Measurements from ENCODE around the gene IMPDH2. TPM values are rescaled to one million over a fixed set of nuclear protein-coding genes. Genes with fewer than 3 reads are reported as not detected.

IMPDH2 gene
- total and polyA plus RNA-seq, 10 of the 15 experiments (the other 5 are each of a cell fraction or from before 2014, with no cell fraction given): 190 to 424 (median 345) TPM

GRCh38 chr3:49015765-49016164 lies 13.4 kb downstream of the IMPDH2 start:
- intact Hi-C loops (cut with micrococcal nuclease; ENCODE audit: unreplicated experiment): loop anchor here (2.0 kb wide), 1 partner anchor 27 kb away; no protein-coding TSS in a partner anchor

GRCh38 chr3:49015072-49015471 lies 14.1 kb downstream of the IMPDH2 start:
- Histone ChIP-seq H3K27me3 (replicated peaks in 1 of 2; ENCODE audit: control insufficient read depth in 2 of 2, insufficient read depth in 2 of 2, low read length in 1 of 2) (no peaks in the 10 kb centered on the region), H3K27ac (ENCODE audit: control insufficient read depth, insufficient read depth) (no peak overlapping the region), H2AFZ (ENCODE audit: control insufficient read depth, low read depth, low read length) (no peak overlapping the region), H3K4me2 (ENCODE audit: control insufficient read depth, insufficient read depth) (no peak overlapping the region), H3K9ac (ENCODE audit: control insufficient read depth, insufficient read depth, low read length) (no peak overlapping the region), H3K4me3 (no peak overlapping the region), H3K4me1 (ENCODE audit: control insufficient read depth, insufficient read depth, low read length) (peaks cover 5% of the 10 kb centered on the region; the same call in 1 of the 2 replicates), H3K9me3 (replicated peaks; ENCODE audit: control insufficient read depth, insufficient read depth, low read length) (no peaks in the 10 kb centered on the region), H4K20me1 (ENCODE audit: control insufficient read depth, insufficient read depth) (0 out of 2 replicates have a peak, but pooled peaks cover 3% of the 10 kb centered on the region), H3K79me2 (ENCODE audit: control insufficient read depth, insufficient read depth, low read length) (peaks cover 16% of the 10 kb centered on the region), H3K36me3 (ENCODE audit: control insufficient read depth in 2 of 2, insufficient read depth in 2 of 2, low read length in 1 of 2) (peaks cover 24 to 30% of the 10 kb centered on the region in 2 experiments)
- TF ChIP-seq MYB (IDR thresholded peaks at IDR 0.05; ENCODE audit: borderline replicate concordance, low read depth, low read length) (no peak), MEF2A (IDR thresholded peaks at IDR 0.05; ENCODE audit: insufficient read depth, low read depth, low read length) (no peak), CHD1 (IDR thresholded peaks at IDR 0.05; ENCODE audit: low read depth, low read length) (no peak), DPF2 (IDR thresholded peaks at IDR 0.05) (no peak), ASH2L (IDR thresholded peaks at IDR 0.05; ENCODE audit: borderline replicate concordance, low read depth) (no peak)
- FAIRE-seq (no peak), DNase-seq (ENCODE audit: low read depth, low spot score) (no peak), ATAC-seq (no peak)
- ChIA-PET CTCF (interaction anchor here (1.6 to 3.3 kb wide), 2 partner anchors 19 to 26 kb away, joined by 6 to 21 read pairs; partner anchors contain the start of gene P4HTM), RAD21 (ENCODE audit: unreplicated experiment) (no interaction called here), SMC1A (ENCODE audit: uncharacterized antibody, unreplicated experiment) (interaction anchor here (1.0 kb wide), 1 partner anchor 27 kb away, joined by 3 read pairs; no protein-coding TSS in a partner anchor), POLR2A (interaction anchor here (1.0 kb wide), 1 partner anchor 27 kb away, joined by 3 read pairs; no protein-coding TSS in a partner anchor)
- in situ Hi-C loops (cut with MboI): no loop called here
- intact Hi-C loops (cut with micrococcal nuclease; ENCODE audit: unreplicated experiment): loop anchor here (2.0 kb wide), 1 partner anchor 26 kb away; no protein-coding TSS in a partner anchor
- BruUV-seq (replicated peaks): no TSS peak
- 96% methylated on average over 8 of the region's 8 CpGs for WGBS (ENCODE audit: insufficient coverage, insufficient replicate concordance, low lambda C conversion rate, missing lambda C conversion rate)

More at GRCh38 chr3:49015765-49016164, 13.4 kb downstream of the IMPDH2 start:
- H3K79me2 ChIP-seq (ENCODE audit: control insufficient read depth, insufficient read depth, low read length): peaks cover 21% of the 10 kb centered on the region
- no peak for DNase-seq (ENCODE audit: low read depth, low spot score)
- TSS peak; percentile 56 for BruUV-seq (replicated peaks)
- H3K27ac ChIP-seq (ENCODE audit: control insufficient read depth, insufficient read depth): no peak overlapping the region
- FAIRE-seq: no peak
- ChIA-PET SMC1A (ENCODE audit: uncharacterized antibody, unreplicated experiment) (interaction anchor here (1.3 kb wide), 1 partner anchor 28 kb away, joined by 3 read pairs; no protein-coding TSS in a partner anchor), CTCF (interaction anchor here (3.3 kb wide), 1 partner anchor 26 kb away, joined by 21 read pairs; the partner anchor contains the start of gene P4HTM), RAD21 (ENCODE audit: unreplicated experiment) (no interaction called here), POLR2A (no interaction called here)
- TF ChIP-seq POLR2AphosphoS2 (IDR thresholded peaks at IDR 0.05; ENCODE audit: low read depth, low read length) (peak; percentile 4; the same call in 1 of the 2 replicates), POLR2AphosphoS5 (IDR thresholded peaks at IDR 0.05; ENCODE audit: low read length) (no peak)
- WGBS (ENCODE audit: insufficient coverage, insufficient replicate concordance, low lambda C conversion rate, missing lambda C conversion rate): 97% methylated on average over 6 of the region's 6 CpGs
- in situ Hi-C loops (cut with MboI): no loop called here
- H3K9me3 ChIP-seq (replicated peaks; ENCODE audit: control insufficient read depth, insufficient read depth, low read length): no peaks in the 10 kb centered on the region
- H3K4me3 ChIP-seq: no peak overlapping the region
- ATAC-seq: no peak
- 0 out of 2 replicates have a peak, but pooled peaks cover 3% of the 10 kb centered on the region for H4K20me1 ChIP-seq (ENCODE audit: control insufficient read depth, insufficient read depth)
- peaks cover 5% of the 10 kb centered on the region; the same call in 1 of the 2 replicates for H3K4me1 ChIP-seq (ENCODE audit: control insufficient read depth, insufficient read depth, low read length)
- H3K27me3 ChIP-seq (replicated peaks in 1 of 2; ENCODE audit: control insufficient read depth in 2 of 2, insufficient read depth in 2 of 2, low read length in 1 of 2): no peaks in the 10 kb centered on the region
- H3K9ac ChIP-seq (ENCODE audit: control insufficient read depth, insufficient read depth, low read length): no peak overlapping the region
- peaks cover 24 to 30% of the 10 kb centered on the region in 2 experiments for H3K36me3 ChIP-seq (ENCODE audit: control insufficient read depth in 2 of 2, insufficient read depth in 2 of 2, low read length in 1 of 2)
- H2AFZ ChIP-seq (ENCODE audit: control insufficient read depth, low read depth, low read length): no peak overlapping the region
- no peak overlapping the region for H3K4me2 ChIP-seq (ENCODE audit: control insufficient read depth, insufficient read depth)

Data from GM12878 (cell line).